Measurements from ENCODE around the gene SCMH1.

SCMH1 gene

DNA sequence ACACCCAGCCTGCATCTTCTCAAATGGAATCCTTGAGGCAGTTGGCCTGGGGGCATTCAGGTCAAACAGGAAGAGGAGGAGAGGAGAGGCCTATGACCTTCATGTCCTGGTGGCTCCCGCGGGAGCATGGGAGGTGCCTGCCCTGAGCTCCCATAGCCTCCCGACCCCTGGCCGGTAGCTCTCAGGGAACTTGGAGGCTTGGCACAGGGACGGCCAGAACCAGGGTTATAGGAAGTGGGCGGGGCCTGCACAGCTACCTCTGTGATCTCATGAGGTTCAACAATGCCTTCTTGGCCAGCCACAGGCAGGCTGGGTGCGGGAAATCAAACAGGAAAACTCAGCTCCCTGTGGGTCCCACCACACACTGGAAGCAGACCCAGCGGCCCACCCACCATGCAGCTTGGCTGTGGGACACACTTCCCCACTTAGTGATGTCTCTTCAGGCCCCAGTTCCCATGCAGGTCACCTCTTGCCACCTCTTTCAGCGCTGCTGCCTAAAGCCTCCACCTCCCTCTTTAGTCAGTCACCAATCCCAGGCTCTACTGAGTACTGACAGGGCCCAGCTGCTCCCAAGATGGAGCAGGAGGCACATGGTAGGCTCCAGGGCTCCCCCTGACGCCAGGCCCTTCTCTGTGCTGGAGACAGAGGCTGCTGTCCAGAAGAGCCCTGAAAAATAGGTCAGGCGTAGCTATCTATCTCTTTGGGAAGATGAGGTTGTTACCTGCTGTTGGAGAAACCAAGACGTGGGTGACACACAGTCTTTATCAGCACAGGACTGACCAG is 220.4 kb downstream of the SCMH1 start, which contains the start of gene SLFNL1:
TSS of gene SLFNL1 (minus strand) at position 200 of the 783 bp plus-strand sequence. CDS start 1,065 bp downstream, outside the sequence.
- no peak for FAIRE-seq

DNA sequence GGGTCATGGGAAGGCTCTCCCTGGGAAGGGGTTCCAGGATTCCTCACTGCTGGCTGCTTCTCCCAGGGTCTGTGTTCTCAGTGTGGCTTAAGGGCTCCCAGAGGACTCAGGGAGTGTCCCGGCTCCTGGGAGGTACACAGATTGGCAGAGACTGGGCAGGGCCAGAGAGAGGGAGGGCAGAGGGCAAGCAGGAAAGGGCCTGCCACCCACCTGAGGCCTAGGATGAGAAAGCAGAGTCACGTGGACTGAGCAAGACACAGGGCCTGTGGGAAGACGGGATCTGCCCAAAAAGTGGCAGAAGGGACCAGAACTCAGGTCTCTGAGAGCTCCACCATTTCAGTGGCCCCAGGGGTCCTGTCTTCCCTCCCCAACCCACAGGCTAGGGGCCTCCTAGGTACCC is 221.5 kb downstream of the SCMH1 start:
- FAIRE-seq: no peak

DNA sequence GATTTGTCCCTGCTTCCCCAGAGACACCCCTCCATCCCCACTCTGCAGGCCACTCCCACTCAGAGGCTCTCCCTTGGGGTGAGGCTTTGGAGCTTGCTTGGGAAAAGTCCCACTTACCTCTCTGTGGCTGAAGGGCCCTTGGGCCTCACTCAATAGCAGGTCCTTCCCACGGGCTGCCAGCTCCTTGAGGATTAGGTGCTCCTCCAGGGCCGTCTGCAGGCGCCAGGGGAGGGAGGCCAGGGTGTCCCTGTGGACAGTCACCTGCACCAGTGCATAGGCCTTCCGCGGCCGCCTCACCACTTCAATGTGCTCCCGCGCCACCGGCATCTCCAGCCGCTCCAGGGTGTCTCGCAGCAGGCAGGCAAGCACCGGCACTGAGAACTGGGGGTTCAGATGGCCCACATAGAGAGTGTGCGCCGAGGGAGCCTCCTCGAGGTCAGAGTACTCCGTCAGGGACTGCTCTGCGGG is 222.0 kb downstream of the SCMH1 start:
- FAIRE-seq: no peak

DNA sequence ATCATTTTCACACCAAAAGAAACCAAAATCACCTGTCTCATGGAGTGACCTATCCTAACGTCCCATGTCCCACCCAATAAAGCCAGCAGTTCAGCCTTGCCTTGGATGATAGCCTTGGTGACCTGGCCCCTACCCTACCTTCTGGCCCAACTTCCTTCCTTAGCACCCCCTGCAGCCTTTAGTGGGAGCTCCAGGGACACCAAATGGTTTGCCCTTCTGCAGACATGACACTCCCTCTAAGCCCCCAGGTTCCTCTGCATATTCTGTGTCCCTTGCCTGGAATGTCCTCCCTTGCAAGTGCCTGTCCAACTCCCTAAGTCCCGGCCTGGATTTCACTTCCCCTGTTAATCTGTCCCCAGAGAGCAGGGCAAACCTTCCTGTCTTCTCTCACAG is 222.8 kb downstream of the SCMH1 start:
- no peak for FAIRE-seq

DNA sequence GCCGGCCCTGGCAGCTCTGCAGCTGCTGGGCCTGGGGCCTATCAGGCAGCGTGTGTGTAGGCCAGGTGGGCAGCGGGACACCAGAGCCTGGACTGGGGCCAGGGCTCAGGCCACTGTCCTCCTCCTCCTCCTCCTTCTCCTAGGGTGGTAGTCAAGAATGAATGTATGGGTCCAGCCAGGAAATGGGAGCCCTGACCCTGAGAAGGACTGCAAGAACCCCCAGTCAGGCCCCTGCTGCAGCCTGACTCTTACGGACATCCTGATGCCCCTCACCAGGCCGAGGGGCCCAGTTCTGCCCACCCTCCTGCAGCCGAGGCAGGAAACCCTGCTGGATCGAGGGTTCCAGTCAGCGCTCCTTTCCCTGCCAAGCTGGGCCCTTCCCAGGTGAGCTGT is 224.1 kb downstream of the SCMH1 start:
- FAIRE-seq: no peak

DNA sequence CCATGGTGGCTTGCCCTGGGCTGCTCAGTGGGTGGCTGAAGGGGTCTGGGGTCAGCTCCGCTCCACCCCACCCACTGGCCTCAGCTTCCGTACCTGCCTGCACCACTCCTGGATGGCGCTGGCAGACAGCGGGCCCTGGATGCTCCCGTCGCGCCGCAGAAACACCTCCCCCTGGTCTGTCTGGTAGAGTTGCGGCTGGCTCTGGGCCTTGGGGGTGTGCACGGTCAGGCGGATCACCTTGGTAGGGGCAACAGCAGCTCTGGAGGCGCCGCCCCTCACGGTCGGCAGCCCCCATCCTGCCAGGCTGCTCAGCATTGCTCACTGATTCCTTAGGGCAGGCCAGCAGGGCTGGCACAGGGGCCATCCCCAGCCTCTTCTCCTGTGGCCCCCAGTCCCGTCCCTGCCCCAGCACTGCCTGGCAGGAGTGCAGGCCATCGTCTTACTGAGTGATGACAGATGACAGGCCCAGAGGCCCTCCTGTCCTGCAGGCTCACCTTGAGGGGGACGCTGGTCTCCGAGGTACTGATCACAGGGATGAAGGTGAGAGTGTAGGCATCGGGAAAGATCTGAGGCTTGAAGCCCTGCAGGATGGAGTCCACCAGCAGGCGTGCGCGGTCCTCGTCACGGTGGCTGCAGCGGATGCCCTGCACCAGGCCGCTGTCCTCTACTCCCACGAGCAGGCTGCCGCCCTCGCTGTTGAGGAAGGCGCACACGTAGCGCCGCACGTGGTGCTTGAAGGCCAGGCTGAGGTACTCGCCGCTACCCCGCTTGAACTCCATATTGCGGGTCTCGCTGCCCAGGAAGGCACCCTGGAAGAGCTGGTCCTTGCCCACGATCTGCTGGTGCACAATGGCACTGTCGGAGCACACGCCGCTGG is 224.7 kb downstream of the SCMH1 start:
- no peak for FAIRE-seq

DNA sequence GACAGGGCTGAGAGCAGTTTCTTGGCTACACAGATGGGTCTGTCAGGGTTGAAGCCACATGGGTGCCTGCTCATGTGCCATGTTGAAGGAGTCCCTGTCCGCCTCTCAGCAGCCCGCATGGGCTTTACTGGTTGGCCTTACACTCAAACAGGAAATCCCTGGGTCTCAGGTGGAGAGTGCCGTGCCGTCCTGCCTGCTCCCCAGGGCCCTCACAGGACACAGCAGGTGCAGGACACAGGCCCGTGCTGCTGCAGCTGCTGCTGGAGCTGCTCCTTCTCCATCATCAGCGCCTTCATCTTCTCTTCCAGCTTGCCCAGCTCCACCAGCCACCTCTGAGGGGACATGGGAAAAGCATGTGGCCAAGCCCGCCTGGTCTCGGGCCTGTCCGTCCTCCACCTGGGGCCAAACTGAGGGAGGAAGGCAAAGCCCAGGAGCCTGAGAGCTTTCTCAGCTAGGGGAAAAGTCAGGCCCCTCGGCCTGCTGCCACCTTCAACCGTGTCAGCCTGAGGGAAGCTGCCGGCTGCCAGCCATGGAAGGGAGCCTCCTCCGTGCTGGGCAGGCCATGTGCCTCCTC is 226.1 kb downstream of the SCMH1 start:
- FAIRE-seq: no peak

DNA sequence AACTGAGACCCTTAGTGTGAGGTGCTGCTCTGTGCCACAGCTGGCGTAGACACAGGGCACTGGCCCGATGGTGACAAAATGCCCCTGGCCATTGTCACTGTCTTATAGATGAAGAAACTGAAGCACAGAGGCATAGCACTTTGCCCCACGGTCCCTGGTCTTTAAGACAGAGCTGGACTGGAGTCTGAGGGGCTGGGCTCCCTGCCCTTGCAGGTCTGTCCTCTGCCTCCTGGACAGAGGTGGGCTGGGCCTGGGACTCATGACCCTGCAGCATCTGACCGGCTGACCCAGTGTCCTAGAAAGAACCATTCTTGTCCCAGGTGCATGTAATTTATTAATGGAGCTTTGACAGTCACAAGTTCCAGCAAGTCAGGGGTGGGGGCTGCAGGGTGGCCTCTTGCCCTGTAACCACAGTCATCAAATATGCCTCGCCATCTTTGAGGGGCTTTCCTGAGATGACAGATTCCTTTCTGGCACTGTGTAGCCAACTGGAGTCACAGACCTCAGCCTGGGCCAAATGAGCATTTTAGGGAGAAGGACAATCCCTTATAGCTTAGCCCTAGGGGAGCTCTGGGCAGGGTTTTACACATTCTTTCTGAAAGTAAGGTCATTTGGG is 226.7 kb downstream of the SCMH1 start:
- no peak for FAIRE-seq

DNA sequence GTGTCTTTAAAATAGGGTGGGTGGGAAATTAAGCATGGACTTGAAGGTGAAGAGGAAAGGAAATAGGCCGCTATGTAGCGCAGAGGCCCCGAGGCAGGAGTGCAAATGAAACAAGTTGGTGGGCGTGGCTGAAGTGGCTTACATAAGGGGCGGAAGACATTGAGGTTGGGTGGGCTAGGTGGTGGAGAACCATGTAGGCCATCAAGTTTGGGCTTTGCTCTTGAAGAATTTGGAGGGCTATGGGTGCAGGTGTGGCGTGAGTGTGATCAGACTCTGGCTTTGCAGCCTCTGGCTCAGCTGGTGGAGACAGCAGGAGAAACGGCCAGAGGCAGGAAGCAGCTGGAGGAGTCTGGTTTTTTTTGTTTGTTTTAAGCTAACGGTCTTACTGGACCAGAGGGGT is 227.2 kb downstream of the SCMH1 start:
- FAIRE-seq: no peak

DNA sequence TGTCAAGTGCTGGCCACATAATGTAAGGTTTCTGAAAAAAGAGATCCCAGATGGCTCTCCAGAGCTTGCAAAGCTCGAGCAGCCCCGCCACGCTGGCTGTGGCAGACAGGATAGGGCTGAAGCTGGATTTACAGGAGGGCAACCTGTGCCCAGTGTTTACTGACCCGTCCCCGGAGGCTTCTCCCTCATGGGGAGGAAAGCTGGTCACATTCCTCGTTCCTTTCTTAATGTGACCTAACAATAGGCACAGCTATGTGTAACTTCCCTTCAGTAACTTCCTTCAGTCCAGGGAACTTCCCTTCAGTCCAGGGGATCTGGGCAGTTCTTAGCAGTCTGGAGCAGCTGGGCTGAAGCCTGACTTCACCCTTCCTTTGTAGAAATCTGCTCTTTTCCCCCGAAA is 228.3 kb downstream of the SCMH1 start:
- FAIRE-seq: no peak

DNA sequence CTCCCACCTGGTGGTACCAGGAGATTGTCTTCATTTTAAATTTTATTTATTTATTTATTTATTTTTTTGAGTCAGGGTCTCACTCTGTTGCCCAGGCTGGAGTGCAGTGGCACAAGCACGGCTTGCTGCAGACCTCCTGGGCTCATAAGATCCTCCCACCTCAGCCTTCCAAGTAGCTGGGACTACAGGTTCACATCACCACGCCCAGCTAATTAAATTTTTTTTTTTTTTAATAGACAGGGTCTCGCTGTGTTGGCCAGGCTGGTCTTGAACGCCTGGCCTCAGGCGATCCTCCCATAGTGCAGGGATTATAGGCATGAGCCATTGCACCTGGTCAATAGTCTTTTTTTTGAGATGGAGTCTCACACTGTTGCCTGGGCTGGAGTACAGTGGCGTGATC is 229.1 kb downstream of the SCMH1 start:
- no peak for FAIRE-seq

DNA sequence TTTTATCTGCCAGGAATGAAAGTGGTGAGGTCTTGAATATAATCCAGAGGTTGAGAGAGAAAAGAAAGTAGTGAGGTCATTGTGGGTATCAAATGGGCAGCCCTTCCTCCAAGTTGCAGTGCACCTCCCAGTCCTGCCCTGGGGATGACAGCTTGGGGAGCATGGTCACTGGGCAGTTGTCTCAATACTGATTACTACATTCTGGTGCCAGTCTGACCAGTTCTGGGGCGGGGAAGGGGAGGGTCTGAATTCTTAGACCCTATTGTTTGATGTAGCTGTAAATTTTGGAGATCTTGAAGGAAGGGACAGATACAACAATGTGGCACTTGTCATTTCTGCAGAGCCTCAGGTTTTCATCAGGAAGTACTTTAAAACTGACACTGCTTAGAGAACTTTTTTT is 231.8 kb downstream of the SCMH1 start:
- FAIRE-seq: no peak

DNA sequence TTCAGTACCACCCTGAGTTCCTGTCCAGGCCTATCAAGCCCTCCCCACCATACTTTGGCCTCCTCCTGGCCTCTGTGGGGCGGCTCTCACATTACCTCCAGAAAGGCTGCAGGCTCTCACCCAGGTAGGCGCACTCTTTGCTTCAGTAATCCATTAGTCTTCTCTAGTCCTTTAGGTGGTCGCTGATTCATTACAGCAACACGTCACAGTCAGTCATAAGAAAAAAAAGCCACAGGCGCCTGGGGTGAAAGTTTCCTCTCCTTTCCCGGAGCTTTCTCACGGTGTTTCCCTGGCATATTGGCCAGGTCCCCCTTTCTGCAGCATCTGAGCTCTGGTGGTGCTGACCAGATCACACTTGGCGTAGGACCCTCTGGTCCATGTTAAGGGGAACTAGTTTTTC is 232.6 kb downstream of the SCMH1 start:
- FAIRE-seq: no peak

DNA sequence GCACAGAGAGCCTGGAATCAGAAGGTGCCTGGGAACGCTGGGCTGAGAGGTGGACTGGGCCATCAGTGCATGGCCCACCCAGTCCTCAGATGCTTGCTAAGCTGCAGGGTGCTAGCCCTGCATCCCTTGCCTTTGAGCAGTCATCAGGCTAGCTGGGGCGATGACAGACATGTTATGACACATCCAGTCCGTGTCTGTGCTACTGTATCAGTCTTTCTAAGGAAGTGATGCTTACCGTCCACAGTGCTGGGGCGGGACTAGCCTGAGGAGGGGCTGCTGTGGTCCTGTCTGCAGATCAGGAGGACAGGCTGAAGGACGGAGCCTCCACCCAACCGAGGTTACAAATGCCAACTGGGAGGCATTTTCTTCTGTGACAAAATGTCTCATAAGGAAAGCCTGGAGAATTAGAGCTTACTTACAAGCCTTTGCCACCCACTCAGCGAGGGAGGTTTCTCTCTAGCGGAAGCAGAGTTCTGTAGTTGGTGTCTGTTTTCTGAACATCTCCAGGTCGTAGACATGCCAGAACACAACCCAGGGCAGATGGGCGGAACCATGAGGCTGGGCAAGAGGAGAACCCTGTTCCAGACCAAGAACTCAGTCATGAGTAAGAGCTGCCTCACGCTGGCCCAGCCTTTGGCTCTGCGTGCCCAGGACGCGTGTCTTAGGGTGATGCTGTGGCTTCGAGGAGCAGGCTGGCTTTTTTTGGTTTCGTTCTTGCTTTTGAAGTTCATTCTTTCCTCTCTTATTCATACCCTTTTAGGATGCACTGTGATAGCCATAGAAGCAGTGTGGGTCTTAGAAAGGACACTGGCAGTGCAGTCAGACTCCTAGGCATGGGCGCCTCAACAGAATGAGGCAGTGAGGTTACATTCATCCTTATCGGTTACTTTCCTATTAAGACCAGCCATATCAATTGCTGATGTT is 234.9 kb downstream of the SCMH1 start:
- FAIRE-seq: no peak

DNA sequence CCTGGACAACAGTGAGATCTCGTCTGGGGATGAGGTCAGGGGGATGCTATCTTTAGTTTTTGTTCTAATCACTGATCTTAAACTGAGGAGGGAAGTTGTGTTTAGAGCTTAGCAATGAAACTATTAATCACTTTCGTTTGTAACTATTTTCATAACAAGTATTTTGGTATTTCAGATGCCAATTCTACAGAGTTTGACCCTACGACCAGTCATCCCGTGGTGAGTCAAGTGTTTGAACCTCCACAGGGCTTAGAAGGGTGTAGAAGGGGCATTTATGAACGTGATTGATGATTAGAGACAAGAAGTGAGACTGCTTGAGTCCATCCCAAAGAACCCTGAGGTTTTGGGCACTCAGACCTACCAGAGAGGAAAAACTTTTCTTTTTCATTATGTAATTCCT is 236.2 kb downstream of the SCMH1 start:
- no peak for FAIRE-seq

DNA sequence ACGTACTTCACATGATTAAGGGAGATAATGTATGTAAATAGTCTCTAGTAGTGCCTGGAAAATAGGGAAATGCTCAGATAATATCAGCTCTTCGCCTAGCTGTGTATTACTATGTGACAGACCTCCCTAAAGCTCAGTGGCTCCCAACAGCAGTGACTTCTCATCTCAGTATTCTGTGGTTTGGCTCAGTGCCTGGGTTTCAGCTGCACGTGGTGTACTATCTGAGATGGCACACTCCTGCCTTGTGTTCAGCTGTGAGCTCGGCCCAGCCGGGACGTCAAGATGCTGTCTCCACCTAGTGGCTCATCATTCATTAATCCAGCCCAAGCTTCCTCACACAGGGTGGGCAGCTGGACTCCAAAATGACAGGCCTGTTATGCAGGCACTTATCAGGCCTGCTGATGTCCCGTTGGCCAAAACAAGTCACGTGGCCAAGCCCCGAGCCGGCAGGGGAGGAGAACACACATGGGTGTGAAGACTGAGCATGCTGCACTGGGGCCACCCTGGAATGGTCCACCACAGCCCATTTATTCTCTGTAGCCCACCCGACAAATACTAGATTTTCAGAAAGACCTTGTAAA is 238.4 kb downstream of the SCMH1 start:
- FAIRE-seq: no peak

DNA sequence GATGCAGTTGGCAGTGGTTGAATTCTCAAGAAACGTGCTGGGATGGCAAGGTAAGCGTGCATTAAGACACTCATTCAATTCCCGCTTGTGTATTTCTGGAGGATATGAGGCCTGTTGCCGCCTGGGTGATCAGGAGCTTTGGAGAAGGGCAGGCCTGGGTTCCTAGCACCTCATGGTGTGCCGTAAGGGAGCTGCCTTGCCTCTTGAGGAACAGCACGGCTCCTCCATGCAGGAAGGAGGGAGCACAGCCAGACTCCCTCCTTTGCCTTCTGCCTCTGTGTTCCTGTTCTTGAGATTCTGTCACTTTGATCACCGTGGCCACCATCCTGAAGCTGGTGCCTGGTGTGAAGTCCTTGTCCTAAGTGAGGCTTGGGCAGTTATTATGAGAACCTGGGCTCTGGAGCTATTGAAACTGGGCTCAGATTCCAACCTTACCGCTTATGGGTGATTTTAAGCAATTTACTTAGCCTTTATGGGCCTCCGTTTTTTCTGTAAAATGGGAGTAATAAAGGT is 238.9 kb downstream of the SCMH1 start:
- no peak for FAIRE-seq

DNA sequence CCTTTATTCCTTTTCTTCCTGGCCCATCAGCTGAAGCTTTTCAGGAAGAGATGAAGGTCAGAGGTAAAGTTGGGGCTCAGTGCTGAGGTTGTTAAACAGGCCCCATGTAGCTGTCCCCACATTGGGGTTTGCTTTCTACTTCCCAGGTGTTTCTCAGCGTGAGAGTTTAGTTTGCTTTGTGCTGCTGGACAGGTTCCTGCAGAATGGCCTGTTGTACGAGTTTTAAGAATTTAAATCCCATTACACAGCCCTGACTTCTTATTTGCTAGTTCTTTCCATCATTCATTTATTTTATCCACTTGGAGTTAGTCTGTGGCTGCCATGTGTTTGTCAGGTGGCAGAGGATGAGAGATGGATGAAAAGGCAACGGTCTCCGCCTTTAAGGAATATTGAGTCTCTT is 243.4 kb downstream of the SCMH1 start:
- no peak for FAIRE-seq

DNA sequence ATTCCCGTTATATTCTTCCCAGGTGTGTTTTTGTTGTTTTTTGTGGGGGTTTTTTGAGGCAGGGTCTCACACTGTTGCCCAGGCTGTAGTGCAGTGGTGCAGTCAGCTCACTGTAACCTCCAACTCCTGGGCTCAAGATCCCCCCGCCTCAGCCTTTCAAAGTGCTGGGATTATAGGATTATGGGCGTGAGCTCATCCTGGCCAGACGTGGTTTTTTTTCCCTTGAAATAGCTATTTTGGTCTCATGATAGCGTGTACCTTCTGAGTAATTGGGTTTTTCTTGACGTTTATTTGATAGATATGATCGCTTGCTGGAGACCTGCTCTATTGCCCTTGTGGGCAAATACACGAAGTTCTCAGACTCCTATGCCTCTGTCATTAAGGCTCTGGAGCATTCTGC is 245.0 kb downstream of the SCMH1 start:
- FAIRE-seq: no peak

DNA sequence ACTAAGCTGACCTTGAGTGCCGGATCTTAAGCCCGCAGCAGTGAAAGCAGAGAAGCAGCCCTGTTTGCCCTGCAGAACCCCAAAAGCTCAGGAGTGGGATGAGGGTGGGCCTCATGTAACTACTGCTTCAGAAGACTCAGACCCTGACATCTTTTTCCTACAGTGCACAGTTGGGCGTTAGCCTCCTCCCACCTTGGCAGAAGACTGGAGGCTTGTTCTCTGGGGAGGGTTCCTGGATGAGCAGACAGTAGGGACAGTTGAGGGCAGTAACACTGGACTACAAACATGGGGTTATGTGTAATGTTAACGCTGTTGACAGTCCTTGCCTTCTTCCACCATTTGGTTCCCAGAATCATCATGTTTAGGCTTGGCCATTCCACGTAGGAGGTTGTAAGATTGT is 253.0 kb downstream of the SCMH1 start:
- FAIRE-seq: no peak

DNA sequence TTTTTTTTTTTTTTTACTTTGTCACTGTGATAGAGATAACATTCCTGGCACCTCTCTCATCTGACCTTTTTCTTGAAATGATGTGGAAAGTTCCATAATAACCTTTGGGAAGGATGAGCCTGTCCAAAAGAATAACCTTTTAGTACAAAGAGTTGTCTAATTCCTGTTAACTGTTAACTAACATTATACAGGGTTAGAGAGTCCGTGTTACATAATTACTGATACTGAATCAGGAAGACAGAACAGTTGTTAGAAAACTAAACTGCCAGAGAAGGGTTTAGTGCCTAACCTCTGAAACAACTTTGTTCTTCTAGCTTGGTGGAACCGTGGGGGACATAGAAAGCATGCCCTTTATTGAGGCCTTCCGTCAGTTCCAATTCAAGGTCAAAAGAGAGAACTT is 253.8 kb downstream of the SCMH1 start:
- FAIRE-seq: no peak
